Muscle of back (tissue), 11 donors: Measurements from ENCODE around the gene P2RX1. TPM values are rescaled to one million over a fixed set of nuclear protein-coding genes. Genes with fewer than 3 reads are reported as not detected.

Experiments
- DNase-seq, 3 donors: peaks; one replicate each; pipeline versions ENCODE4 v3.0.0 to v3.0.0-alpha.2; 2013
- polyA plus RNA-seq, 10 donors: library from polyadenylated mRNA; unstranded; fragments of 120-200 nt; gene quantifications; one replicate each; pipeline ENCODE4 v1.2.1, GENCODE V29; 2013; ENCODE audit not compliant: insufficient read length in 10 of 10

Gene P2RX1
- polyA plus RNA-seq, 10 donors = 1.6 to 4.5 (median 2.5) TPM

- DNase-seq = no peak
Observed at GRCh38 chr17:3924512-3925350, 8.5 kb upstream of the P2RX1 start.

GRCh38 chr17:3923466-3924190, 7.4 kb upstream of the P2RX1 start:
- DNase-seq = no peak

- no peak for DNase-seq
Observed at GRCh38 chr17:3922765-3923164, 6.5 kb upstream of the P2RX1 start.

DNA sequence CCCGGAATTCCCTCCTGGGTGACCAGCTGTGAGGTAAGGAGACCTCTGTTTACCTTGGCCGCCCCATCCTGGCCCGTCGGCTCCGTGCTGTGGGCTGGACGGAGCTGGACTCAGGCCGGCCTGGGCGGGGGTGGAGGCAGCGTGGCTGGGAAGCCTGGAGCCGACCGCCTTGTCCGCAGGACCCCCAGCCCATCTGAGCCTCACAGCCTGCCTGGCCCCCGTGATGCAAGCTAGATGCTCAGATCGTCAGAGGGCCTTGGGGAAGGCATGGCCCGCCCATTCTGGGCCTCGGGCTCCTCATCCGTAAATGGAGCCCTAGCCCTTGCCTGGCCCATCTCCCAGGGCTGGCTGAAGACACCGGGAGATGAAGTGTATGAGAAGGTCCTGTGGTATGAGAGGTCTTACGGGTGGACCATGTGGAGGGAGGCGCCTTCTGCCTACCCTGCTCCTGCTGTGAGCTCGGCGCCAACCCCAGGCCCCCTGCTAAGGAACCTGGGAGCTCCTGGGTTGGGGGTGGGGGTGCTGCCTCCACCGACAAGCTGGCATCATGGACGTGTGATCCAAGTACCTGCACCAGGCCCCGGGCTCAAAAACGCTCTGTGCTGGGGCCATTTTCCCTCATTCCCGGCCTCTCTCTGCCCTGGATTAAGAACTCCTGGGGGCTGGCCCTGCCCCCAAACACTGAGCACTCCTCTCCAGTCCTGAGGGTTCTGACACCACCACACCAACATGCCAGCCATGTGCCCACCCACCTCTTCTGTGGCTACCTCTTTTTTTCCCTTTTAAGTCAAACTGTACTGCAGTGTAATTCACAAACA, 5.4 kb upstream of the P2RX1 start:
- DNase-seq = no peak

- no peak for DNase-seq
Observed at GRCh38 chr17:3921006-3921405, 4.7 kb upstream of the P2RX1 start.

GRCh38 chr17:3919123-3919624, 2.9 kb upstream of the P2RX1 start:
- no peak for DNase-seq

- DNase-seq = no peak
Observed at GRCh38 chr17:3918372-3919122, 2.3 kb upstream of the P2RX1 start.

- peak in 1 of 3 donors; percentile 65 for DNase-seq
Observed at GRCh38 chr17:3917391-3917931, 1.2 kb upstream of the P2RX1 start.

DNA sequence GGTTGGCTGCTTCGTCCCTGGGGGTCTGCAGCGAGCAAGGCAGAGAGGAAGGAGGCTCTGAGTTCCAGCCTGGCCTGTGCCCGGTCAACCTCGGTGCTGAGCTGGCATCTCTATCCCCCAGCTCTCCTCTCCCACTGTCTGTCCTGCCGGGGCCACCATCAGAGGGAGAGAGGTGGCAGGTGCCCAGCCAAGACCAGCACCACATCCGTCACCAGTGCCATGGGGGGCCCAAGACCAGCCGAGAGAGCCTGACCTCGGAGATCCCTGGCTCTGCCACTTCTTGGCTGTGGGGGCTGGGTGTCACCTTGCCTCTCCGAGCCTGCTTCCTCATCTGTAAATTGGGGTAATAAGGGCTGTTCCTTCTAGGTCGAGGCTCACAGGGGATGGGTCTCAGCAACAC, 560 bp upstream of the P2RX1 start:
- DNase-seq = no peak

- no peak for DNase-seq
Observed at GRCh38 chr17:3915581-3915994, 677 bp downstream of the P2RX1 start.

DNA sequence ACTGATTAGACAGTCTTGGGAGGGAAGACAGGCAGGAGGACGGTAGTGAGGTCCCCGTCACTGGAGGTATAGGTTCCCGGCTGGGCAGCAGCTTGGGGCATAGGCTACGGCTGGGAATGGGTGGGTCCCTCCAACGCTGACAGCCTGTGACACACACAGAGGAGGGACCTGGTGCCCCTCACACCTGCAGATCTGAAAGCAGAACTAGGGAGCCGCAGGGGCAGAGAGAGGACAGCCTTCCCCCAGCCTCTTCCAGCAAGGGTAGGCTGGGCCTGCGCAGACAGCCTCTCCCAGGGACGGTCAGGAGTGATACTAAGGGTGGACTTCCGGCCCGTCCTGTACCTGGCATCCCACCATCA, 2.0 kb downstream of the P2RX1 start:
- DNase-seq = no peak

- peak; percentile 59 to 86 (median 75) for DNase-seq
Observed at GRCh38 chr17:3913531-3914311, 2.5 kb downstream of the P2RX1 start.

DNA sequence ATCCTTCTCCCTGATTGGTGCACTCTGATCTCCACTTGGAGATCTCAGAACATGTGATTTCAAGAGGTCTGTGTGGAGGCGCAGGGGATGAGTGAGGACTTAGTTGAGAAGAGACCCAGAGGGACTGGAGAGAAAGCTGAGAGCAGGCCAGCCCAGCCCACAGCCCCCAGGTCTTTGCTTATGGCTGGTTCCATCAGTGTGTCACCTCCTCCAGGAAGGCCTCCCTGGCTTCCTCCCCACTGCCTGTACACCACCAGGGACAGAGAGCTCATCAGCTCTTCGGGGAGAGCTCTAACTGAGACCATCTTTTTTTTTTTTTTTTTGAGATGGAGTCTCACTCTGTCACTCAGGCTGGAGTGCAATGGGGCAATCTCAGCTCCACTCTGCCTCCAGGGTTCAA, 3.4 kb downstream of the P2RX1 start:
- DNase-seq = no peak

GRCh38 chr17:3911271-3912053, 4.8 kb downstream of the P2RX1 start:
- peak in 2 of 3 donors; percentile 73 to 86 for DNase-seq

DNA sequence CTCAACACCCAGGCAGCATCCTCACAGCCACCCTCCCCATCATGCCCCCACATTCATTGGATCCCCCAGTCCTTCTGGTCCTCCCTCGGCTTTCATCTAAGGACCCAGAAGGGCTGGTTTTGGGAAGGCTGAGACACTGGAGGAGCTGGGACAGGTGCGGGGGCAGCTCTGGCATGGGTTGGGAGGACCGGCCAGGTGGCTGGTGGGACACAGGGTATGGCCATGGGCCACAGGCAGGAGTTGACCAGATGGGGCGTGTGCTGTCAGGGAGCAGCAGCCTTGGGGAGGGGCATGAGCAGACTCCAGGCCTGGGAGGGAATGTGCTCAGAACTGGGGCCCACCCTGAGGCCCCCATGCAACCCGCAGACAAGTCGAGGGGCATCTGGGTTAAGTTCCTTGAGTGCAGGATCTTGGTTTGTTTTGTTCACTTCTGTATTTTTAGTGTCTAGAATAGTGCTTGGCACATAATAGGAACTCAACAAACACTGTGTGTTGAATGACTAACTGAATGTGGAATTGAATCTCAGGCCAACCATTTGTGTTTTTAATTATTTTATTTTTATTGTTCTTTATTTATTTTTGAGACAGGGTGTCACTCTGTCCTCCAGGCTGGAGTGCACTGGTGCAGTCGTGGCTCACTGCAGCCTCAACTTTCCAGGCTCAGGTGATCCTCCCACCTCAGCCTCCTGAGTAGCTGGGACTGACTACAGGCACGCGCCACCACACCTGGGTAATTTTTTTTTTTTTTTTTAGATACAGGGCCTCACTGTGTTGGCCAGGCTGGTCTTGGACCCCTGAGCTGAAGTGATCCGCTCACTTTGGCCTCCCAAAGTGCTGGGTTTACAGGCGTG, 5.6 kb downstream of the P2RX1 start:
- no peak for DNase-seq

GRCh38 chr17:3909257-3909656, 7.0 kb downstream of the P2RX1 start:
- no peak for DNase-seq

- DNase-seq = no peak
Observed at GRCh38 chr17:3907483-3908216, 8.6 kb downstream of the P2RX1 start.

GRCh38 chr17:3906881-3907280, 9.4 kb downstream of the P2RX1 start:
- no peak for DNase-seq
